Prostate gland (tissue), 2 donors: ENCODE data around the gene KCTD6. TPM values are rescaled to one million over a fixed set of nuclear protein-coding genes. Genes with fewer than 3 reads are reported as not detected.
A peak's percentile ranks its signal among the peaks of the same experiment; 100 is the strongest.

Experiments used
- DNase-seq: peaks from one replicate; pipeline ENCODE4 v3.0.0-alpha.2; 2019; ENCODE audit warnings: low spot score
- H3K27ac ChIP-seq, 2 donors: fragments of 200-600 bp; sonication (generic); 2 replicates each; pipeline ENCODE4 v1.5.1; 2017 to 2019
- H3K27me3 ChIP-seq: fragments of 200-600 bp; sonication (generic); replicated peaks from 2 replicates; pipeline ENCODE4 v1.5.1; 2019; ENCODE audit not compliant: insufficient read depth
- H3K36me3 ChIP-seq, 2 donors: fragments of 200-600 bp; sonication (generic); 1 replicate in 1 of 2; 2 replicates in 1 of 2; pipeline versions ENCODE4 v1.5.1 to v1.8.1; 2017 to 2019
- H3K4me1 ChIP-seq: fragments of 200-600 bp; sonication (generic); replicated peaks from 2 replicates; pipeline ENCODE4 v1.5.1; 2019
- H3K4me3 ChIP-seq, 2 donors: fragments of 200-600 bp; sonication (generic); 2 replicates each; pipeline ENCODE4 v1.5.1; 2017 to 2019
- H3K9me3 ChIP-seq: fragments of 200-600 bp; sonication (generic); 2 replicates; pipeline ENCODE4 v1.5.1; 2017
- POLR2A ChIP-seq: fragments of 450-650 bp; IDR thresholded peaks from one replicate; pipeline ENCODE4 v1.6.1; 2016; ENCODE audit warnings: antibody characterized with exemption, mild to moderate bottlenecking
- POLR2AphosphoS5 ChIP-seq: sonication (generic); formaldehyde crosslinking; IDR thresholded peaks from one replicate; pipeline ENCODE4 v1.6.1; 2017; ENCODE audit warnings: antibody characterized with exemption
- WGBS: methylation state at CpG from one replicate; pipeline ENCODE4 v1.1.5; 2018; 5-methylcytosine and 5-hydroxymethylcytosine counted together
- intact Hi-C: fragments of 100-400 bp; cut with DNase I; formaldehyde crosslinking; loops from one replicate; pipeline ENCODE4 v1.14.2; 2022
- total RNA-seq, 2 donors: library from RNA; depleted of rRNA; stranded (reverse); fragments of >200 nt; gene quantifications; one replicate each; pipeline ENCODE4 v1.1.0, GENCODE V29; 2016
- TF ChIP-seq, protein P1 (sequence below), 4 experiments: fragments of 200-600 bp in 2 of 4; fragments of 450-650 bp in 2 of 4; sonication (generic) in 2 of 4; IDR thresholded peaks; 1 replicate in 3 of 4; 2 replicates in 1 of 4; pipeline ENCODE4 v1.5.1; 2016 to 2019; ENCODE audit warnings: antibody characterized with exemption in 4 of 4, mild to moderate bottlenecking in 2 of 4, moderate library complexity in 2 of 4

KCTD6 gene
- total RNA-seq, 2 donors from 2014 or later, result 7.2 to 14.9 TPM

DNA sequence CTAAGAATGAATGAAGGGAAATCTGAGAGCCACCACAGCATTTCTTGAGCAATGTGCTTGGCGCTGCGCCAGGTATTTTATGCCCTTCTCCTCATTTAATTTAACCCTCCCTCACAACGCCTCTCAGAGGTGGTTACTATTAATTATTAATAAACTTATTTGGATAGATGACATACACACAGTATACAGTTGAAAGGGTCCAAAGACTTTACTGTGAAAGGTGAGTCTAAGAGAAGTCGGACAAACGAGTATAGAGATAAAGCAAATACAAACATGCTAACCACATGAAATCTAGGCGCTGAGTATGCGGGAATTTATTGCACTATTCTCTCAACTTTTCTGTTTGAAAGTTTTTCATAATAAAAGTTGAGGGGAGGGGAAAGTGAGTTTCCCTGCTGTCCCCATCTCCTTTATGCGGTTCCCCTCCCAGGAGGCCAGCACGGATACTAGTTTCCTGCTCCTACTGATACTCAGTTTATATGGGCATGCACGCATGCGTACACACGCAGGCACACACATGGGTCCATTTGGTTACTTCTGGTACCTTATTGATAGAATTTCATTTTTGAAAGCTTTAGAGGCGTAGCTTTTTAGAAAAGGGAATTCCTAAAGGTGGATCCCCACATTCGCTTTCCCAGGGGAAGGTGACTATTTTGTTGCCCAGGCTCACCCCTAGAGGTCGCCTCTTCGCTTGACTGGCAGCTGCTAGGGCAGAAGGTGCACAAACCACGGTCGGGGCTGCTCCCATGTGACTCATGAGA lies 28.5 kb upstream of the KCTD6 start:
- intact Hi-C loops, result no loop called here
- Histone ChIP-seq H3K27ac (no peak overlapping the region), H3K9me3 (no peaks in the 10 kb centered on the region), H3K4me3 (no peak overlapping the region), H3K27me3 (no peaks in the 10 kb centered on the region), H3K4me1 (peaks cover 5% of the 10 kb centered on the region), H3K36me3 (no peaks in the 10 kb centered on the region)
- TF ChIP-seq POLR2AphosphoS5, result no peak
- TF ChIP-seq, protein P1, sequence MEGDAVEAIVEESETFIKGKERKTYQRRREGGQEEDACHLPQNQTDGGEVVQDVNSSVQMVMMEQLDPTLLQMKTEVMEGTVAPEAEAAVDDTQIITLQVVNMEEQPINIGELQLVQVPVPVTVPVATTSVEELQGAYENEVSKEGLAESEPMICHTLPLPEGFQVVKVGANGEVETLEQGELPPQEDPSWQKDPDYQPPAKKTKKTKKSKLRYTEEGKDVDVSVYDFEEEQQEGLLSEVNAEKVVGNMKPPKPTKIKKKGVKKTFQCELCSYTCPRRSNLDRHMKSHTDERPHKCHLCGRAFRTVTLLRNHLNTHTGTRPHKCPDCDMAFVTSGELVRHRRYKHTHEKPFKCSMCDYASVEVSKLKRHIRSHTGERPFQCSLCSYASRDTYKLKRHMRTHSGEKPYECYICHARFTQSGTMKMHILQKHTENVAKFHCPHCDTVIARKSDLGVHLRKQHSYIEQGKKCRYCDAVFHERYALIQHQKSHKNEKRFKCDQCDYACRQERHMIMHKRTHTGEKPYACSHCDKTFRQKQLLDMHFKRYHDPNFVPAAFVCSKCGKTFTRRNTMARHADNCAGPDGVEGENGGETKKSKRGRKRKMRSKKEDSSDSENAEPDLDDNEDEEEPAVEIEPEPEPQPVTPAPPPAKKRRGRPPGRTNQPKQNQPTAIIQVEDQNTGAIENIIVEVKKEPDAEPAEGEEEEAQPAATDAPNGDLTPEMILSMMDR (IDR thresholded peaks at IDR 0.05), result peak; percentile 23 to 73 (median 60)
- DNase-seq, result peak; percentile 63
- WGBS, result 14% methylated on average over 18 of the region's 18 CpGs

DNA sequence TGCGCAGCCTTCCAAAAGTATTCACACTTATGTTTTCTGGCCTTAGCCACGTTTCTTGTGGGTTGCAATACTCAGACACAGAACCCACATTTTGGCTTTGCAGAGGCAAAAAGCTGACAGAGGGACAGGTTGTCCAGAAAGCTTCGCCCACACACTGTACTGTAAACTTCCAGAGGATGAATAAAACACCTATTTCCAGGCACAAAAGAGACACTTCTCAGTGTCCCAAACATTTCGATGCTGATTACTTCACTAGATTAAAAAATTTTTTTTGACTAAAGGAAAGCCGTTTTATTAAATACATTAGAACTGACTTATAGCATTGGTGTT lies 28.0 kb upstream of the KCTD6 start:
- intact Hi-C loops, result no loop called here
- no peak overlapping the region for H3K4me3 ChIP-seq
- 27% methylated on average over 5 of the region's 5 CpGs for WGBS

DNA sequence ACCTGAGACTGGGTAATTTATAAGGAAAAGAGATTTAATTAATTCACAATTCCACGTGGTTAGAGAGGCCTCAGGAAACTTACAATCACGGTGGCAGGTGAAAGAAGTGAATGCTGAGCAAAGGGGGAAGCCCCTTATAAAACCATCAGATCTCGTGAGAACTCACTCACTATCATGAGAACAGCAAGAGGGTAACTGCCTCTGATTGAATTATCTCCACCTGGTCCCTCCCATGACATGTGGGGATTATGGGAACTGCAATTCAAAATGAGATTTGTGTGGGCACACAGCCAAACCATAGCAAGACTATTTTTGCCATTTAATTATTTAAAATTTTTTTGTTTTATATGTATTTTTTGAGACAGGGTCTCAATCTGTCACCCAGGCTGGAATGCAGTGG lies 27.0 kb upstream of the KCTD6 start:
- 82% methylated on average over 3 of the region's 3 CpGs for WGBS
- intact Hi-C loops, result no loop called here
- no peak for TF ChIP-seq POLR2AphosphoS5
- Histone ChIP-seq H3K27me3 (no peaks in the 10 kb centered on the region), H3K27ac (no peak overlapping the region), H3K9me3 (no peaks in the 10 kb centered on the region), H3K36me3 (no peaks in the 10 kb centered on the region), H3K4me3 (no peak overlapping the region), H3K4me1 (peaks cover 5% of the 10 kb centered on the region)
- DNase-seq, result no peak

More for the DNA sequence above, 28.0 kb upstream of the KCTD6 start:
- Histone ChIP-seq H3K27ac (no peak overlapping the region), H3K27me3 (no peaks in the 10 kb centered on the region), H3K4me1 (peaks cover 5% of the 10 kb centered on the region), H3K9me3 (no peaks in the 10 kb centered on the region), H3K36me3 (no peaks in the 10 kb centered on the region)
- no peak for DNase-seq
- no peak for TF ChIP-seq POLR2A
- no peak for TF ChIP-seq POLR2AphosphoS5

GRCh38 chr3:58466899-58467563 lies 24.9 kb upstream of the KCTD6 start:
- WGBS, result 95% methylated on average over 4 of the region's 4 CpGs
- Histone ChIP-seq H3K9me3 (no peaks in the 10 kb centered on the region), H3K27me3 (no peaks in the 10 kb centered on the region), H3K36me3 (no peaks in the 10 kb centered on the region), H3K4me3 (no peak overlapping the region), H3K4me1 (peaks cover 5% of the 10 kb centered on the region), H3K27ac (no peak overlapping the region)
- intact Hi-C loops, result no loop called here
- TF ChIP-seq POLR2A (no peak), POLR2AphosphoS5 (no peak)
- TF ChIP-seq, protein P1 (IDR thresholded peaks at IDR 0.05), result no peak
- DNase-seq, result no peak

GRCh38 chr3:58469096-58469495 lies 22.8 kb upstream of the KCTD6 start:
- no peaks in the 10 kb centered on the region for H3K36me3 ChIP-seq
- H3K9me3 ChIP-seq, result no peaks in the 10 kb centered on the region
- intact Hi-C loops, result no loop called here
- WGBS, result 88% methylated on average over 4 of the region's 4 CpGs
- H3K27me3 ChIP-seq, result no peaks in the 10 kb centered on the region
- no peak for DNase-seq
- no peak overlapping the region for H3K4me3 ChIP-seq
- TF ChIP-seq POLR2AphosphoS5 (no peak), POLR2A (no peak)
- TF ChIP-seq, protein P1 (IDR thresholded peaks at IDR 0.05), result no peak
- no peaks in the 10 kb centered on the region for H3K4me1 ChIP-seq
- no peak overlapping the region for H3K27ac ChIP-seq
